ENCODE results near the gene ARFGAP2.

DNA sequence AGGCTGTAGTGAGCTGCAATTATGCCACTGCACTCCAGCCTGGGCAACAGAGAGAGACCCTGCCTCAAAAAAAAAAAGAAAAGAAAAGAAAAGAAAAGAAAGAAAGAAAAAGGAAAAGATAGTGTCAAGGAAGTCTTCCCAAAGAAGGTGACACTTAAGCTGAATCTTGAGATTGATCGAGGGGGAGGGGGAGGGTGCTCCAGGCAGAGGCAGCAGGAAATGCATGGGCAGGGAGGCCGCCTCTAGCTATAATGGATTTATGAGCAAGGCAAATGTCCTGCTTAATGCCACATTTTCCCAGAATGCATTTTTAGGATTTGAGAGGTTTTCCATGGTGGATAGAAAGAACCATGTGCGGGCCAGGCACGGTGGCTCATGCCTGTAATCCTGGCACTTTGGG, 24.3 kb upstream of the ARFGAP2 start:
- TF ChIP-seq, protein P1, sequence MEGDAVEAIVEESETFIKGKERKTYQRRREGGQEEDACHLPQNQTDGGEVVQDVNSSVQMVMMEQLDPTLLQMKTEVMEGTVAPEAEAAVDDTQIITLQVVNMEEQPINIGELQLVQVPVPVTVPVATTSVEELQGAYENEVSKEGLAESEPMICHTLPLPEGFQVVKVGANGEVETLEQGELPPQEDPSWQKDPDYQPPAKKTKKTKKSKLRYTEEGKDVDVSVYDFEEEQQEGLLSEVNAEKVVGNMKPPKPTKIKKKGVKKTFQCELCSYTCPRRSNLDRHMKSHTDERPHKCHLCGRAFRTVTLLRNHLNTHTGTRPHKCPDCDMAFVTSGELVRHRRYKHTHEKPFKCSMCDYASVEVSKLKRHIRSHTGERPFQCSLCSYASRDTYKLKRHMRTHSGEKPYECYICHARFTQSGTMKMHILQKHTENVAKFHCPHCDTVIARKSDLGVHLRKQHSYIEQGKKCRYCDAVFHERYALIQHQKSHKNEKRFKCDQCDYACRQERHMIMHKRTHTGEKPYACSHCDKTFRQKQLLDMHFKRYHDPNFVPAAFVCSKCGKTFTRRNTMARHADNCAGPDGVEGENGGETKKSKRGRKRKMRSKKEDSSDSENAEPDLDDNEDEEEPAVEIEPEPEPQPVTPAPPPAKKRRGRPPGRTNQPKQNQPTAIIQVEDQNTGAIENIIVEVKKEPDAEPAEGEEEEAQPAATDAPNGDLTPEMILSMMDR (IDR thresholded peaks at IDR 0.05), result no peak
- TF ChIP-seq TCF12 (IDR thresholded peaks at IDR 0.05) (no peak), FOXM1 (IDR thresholded peaks at IDR 0.05; ENCODE audit: low read depth) (no peak), POLR2AphosphoS5 (IDR thresholded peaks at IDR 0.05; ENCODE audit: low read depth, low read length) (no peak)

All from SK-N-SH (cell line).